ENCODE results near the gene OR4N5.

- TF ChIP-seq CTCF (IDR thresholded peaks at IDR 0.05) (no peak), POLR2A (IDR thresholded peaks at IDR 0.05) (no peak)
These were observed 38.9 kb downstream of the OR4N5 start for GRCh38 chr14:20177433-20177974.
